Astrocyte (in vitro differentiated cells and primary cell): ENCODE measurements around the gene PINLYP.

Experiments
- CTCF ChIP-seq: IDR thresholded peaks from 2 replicates; pipeline ENCODE4 v1.5.1; 2011; ENCODE audit warnings: low read depth, mild to moderate bottlenecking, inconsistent platforms, low read length, moderate library complexity; ENCODE audit not compliant: insufficient read depth
- EZH2 ChIP-seq: IDR thresholded peaks from 2 replicates; pipeline ENCODE4 v1.6.1; 2012; ENCODE audit warnings: mild to moderate bottlenecking, low read length, inconsistent platforms; ENCODE audit not compliant: insufficient read depth

DNA sequence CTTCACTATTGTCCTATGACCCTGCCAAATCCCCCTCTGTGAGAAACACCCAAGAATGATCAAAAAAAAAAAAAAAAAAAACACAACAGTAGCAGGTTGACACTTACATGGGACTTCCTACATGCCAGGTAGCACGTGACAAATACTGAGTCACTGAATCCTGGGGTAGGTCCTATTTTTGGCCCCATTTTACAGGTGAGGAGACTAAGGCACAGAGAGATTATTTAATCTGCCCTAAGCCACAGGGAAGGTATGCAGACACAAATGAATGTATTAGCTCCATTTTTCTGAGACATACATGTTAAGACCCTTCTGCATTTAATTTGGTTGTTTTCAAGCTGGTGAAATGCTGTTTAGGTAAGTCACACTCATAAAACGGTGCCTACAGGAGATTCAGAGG, 26.9 kb upstream of the PINLYP start:
- TF ChIP-seq CTCF (no peak), EZH2 (no peak)
